ENCODE measurements around the gene PRMT3.
"Not testable (repeated sequence)": the region's sequence is repeated elsewhere in the genome, so short reads cannot be mapped to it uniquely, and the experiment has no call there.

PRMT3 gene

GRCh38 chr11:20387261-20388095 is at the start of gene PRMT3:
TSS of gene PRMT3 (plus strand) at chr11:20387716. CDS start at chr11:20387747, 31 bp downstream.
- DNase-seq (ENCODE audit: low read depth): peak; percentile 91

GRCh38 chr11:20342347-20343141 is 45.0 kb upstream of the PRMT3 start:
- no peak for DNase-seq (ENCODE audit: low read depth)

- DNase-seq (ENCODE audit: low read depth): no peak
These were observed 36.4 kb upstream of the PRMT3 start for GRCh38 chr11:20351136-20351535.

GRCh38 chr11:20351751-20352262 is 35.7 kb upstream of the PRMT3 start:
- DNase-seq (ENCODE audit: low read depth): no peak

GRCh38 chr11:20353829-20354434 is 33.6 kb upstream of the PRMT3 start:
- DNase-seq (ENCODE audit: low read depth): peak; percentile 30

GRCh38 chr11:20355221-20356219 is 32.0 kb upstream of the PRMT3 start:
- peak; percentile 22 for DNase-seq (ENCODE audit: low read depth)

- no peak for DNase-seq (ENCODE audit: low read depth)
These were observed 30.4 kb upstream of the PRMT3 start for GRCh38 chr11:20357150-20357549.

GRCh38 chr11:20360650-20361049 is 26.9 kb upstream of the PRMT3 start:
- DNase-seq (ENCODE audit: low read depth): peak; percentile 18

- no peak for DNase-seq (ENCODE audit: low read depth)
These were observed 25.0 kb upstream of the PRMT3 start for GRCh38 chr11:20362481-20362880.

- no peak for DNase-seq (ENCODE audit: low read depth)
These were observed 24.4 kb upstream of the PRMT3 start for GRCh38 chr11:20363149-20363499.

GRCh38 chr11:20363500-20364340 is 23.8 kb upstream of the PRMT3 start, which contains the start of gene HTATIP2:
TSS of gene HTATIP2 (plus strand) at chr11:20363714. CDS start at chr11:20364238, 524 bp downstream.
- DNase-seq (ENCODE audit: low read depth): no peak

GRCh38 chr11:20364341-20364792 is 23.1 kb upstream of the PRMT3 start:
- no peak for DNase-seq (ENCODE audit: low read depth)

- DNase-seq (ENCODE audit: low read depth): not testable (repeated sequence)
These were observed 22.1 kb upstream of the PRMT3 start for GRCh38 chr11:20365465-20365864.

GRCh38 chr11:20367313-20367948 is 20.1 kb upstream of the PRMT3 start:
- peak; percentile 65 for DNase-seq (ENCODE audit: low read depth)

- no peak for DNase-seq (ENCODE audit: low read depth)
These were observed 19.1 kb upstream of the PRMT3 start for GRCh38 chr11:20368438-20368837.

- DNase-seq (ENCODE audit: low read depth): no peak
These were observed 17.7 kb upstream of the PRMT3 start for GRCh38 chr11:20369826-20370225.

- DNase-seq (ENCODE audit: low read depth): no peak
These were observed 15.4 kb upstream of the PRMT3 start for GRCh38 chr11:20372081-20372626.

- no peak for DNase-seq (ENCODE audit: low read depth)
These were observed 14.4 kb upstream of the PRMT3 start for GRCh38 chr11:20373147-20373546.

- no peak for DNase-seq (ENCODE audit: low read depth)
These were observed 13.8 kb upstream of the PRMT3 start for GRCh38 chr11:20373568-20374209.

All from fibroblast of the conjunctiva (primary cell).